ENCODE measurements around the gene ZBTB42. TPM values are rescaled to one million over a fixed set of nuclear protein-coding genes. Genes with fewer than 3 reads are reported as not detected.

Gene ZBTB42
- total RNA-seq, 1 donor from 2014 or later: 6.9 TPM

DNA sequence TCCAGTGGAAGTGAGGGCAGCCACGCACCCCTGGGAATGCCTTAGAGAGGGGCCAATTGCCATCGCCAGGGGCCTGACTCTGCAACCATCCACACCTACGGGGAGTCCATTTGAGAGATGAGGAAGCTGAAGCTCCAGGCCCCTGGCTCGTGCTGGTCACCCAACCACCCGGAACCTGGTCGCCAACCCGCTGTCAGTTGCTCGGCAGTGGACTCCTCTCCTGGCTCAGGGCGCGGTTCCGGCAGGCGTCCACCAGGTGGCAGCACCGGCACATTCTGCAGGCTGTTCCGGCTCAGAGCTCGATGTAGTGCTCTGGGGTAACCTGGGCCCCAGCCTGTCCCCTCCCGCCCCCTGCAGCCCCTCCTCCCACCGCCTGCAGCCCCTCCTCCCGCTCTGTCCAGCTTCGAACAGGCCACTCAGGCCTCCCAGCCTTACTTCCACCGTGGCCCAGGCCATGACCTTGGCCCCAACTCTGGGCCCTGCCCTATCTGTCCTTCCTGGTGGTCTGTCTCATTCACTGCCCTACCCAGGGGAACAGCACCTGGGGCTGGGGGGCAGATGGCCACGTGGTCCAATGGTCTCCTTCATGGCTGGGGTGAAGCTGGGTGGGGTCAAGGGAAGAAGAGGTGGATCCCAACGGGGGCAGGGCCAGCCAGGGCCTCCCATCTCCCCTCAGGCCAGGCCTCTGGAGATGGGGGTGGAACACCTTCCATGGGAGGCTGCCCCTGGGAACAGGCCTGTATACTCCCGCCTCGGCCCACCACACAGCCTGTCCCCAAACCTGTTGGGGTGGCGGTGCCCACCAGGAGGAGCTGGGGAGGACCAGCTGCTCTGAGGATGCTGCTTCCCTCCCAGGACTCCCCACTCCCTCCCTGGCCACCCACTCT lies 32.2 kb upstream of the ZBTB42 start:
- H4K20me1 ChIP-seq (ENCODE audit: insufficient read depth, low read length): peaks cover 26% of the 10 kb centered on the region
- no peak overlapping the region for H3K27ac Mint-ChIP-seq (ENCODE audit: unreplicated experiment)
- no peak overlapping the region for H3K4me3 Mint-ChIP-seq (ENCODE audit: unreplicated experiment)
- no peak overlapping the region for H2AFZ ChIP-seq (ENCODE audit: low read depth, low read length)
- H3K36me3 Mint-ChIP-seq (ENCODE audit: low read depth, unreplicated experiment): peaks cover 18% of the 10 kb centered on the region
- H3K27me3 ChIP-seq (ENCODE audit: insufficient read depth, low read length): no peaks in the 10 kb centered on the region
- peak; percentile 29 for DNase-seq (ENCODE audit: low read depth)
- H3K36me3 ChIP-seq (ENCODE audit: insufficient read depth, low read length): peaks cover 4% of the 10 kb centered on the region
- no peak overlapping the region for H3K27ac ChIP-seq (ENCODE audit: low read depth, low read length)
- H3K4me2 ChIP-seq (ENCODE audit: low read length): no peak overlapping the region
- H3K27me3 Mint-ChIP-seq (ENCODE audit: low read depth, unreplicated experiment): no peaks in the 10 kb centered on the region
- H3K9ac ChIP-seq (ENCODE audit: low read length): no peak overlapping the region
- no peaks in the 10 kb centered on the region for H3K9me3 Mint-ChIP-seq (ENCODE audit: unreplicated experiment)
- TF ChIP-seq, protein P1, sequence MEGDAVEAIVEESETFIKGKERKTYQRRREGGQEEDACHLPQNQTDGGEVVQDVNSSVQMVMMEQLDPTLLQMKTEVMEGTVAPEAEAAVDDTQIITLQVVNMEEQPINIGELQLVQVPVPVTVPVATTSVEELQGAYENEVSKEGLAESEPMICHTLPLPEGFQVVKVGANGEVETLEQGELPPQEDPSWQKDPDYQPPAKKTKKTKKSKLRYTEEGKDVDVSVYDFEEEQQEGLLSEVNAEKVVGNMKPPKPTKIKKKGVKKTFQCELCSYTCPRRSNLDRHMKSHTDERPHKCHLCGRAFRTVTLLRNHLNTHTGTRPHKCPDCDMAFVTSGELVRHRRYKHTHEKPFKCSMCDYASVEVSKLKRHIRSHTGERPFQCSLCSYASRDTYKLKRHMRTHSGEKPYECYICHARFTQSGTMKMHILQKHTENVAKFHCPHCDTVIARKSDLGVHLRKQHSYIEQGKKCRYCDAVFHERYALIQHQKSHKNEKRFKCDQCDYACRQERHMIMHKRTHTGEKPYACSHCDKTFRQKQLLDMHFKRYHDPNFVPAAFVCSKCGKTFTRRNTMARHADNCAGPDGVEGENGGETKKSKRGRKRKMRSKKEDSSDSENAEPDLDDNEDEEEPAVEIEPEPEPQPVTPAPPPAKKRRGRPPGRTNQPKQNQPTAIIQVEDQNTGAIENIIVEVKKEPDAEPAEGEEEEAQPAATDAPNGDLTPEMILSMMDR (IDR thresholded peaks at IDR 0.05; ENCODE audit: insufficient read depth, low read depth, low read length): peak; percentile 58
- TF ChIP-seq EZH2 (IDR thresholded peaks at IDR 0.05; ENCODE audit: insufficient read depth, low read length): no peak
- no peaks in the 10 kb centered on the region for H3K79me2 ChIP-seq (ENCODE audit: insufficient read depth, low read length)
- H3K9me3 ChIP-seq (ENCODE audit: insufficient read depth, low read depth, low read length): no peaks in the 10 kb centered on the region
- FAIRE-seq: no peak
- no peak overlapping the region for H3K4me3 ChIP-seq (ENCODE audit: insufficient read depth, low read depth, low read length)
- peaks cover 3% of the 10 kb centered on the region for H3K4me1 ChIP-seq (ENCODE audit: insufficient read depth, low read length)
- H3K4me1 Mint-ChIP-seq (ENCODE audit: low read depth, unreplicated experiment): peaks cover 3% of the 10 kb centered on the region

DNA sequence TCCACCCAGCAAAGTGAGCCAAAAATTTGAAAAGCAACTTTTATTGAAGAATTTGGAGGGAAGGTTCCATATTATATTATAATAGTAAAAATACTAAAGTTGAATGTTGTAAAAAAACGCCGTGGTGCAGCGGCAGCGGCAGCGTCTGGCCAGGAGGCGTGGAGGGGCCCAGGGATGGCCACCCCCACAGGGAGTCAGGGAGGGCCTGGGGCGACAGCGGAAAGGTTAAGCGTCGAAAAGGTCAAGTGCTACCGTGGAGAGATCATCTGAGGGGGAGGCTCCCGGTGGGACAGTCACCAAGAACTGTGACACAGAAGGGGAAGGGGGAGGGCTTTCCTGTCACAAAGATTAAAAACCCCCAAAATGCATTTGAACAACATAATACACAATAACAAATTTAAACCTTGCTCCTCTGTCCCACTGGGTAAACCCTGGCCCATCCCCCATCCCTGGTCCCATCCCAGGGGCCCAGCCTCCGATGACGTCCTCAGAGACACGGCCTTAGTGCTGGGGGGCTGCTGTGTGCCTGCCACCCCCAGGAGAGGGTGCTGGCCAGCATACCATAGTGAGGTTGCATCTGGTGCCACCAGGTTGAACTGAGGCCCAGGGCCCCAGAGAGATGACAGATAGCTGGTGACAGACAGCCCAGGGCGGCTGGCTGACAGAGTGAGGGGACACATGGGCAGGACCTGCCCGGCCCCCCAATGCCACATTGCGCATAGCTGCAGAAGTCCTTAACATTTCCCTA lies 31.4 kb upstream of the ZBTB42 start:
- Histone ChIP-seq H3K4me1 (ENCODE audit: insufficient read depth, low read length) (peaks cover 3% of the 10 kb centered on the region), H3K27ac (ENCODE audit: low read depth, low read length) (no peak overlapping the region), H3K27me3 (ENCODE audit: insufficient read depth, low read length) (no peaks in the 10 kb centered on the region), H3K79me2 (ENCODE audit: insufficient read depth, low read length) (no peaks in the 10 kb centered on the region), H3K9me3 (ENCODE audit: insufficient read depth, low read depth, low read length) (no peaks in the 10 kb centered on the region), H3K4me3 (ENCODE audit: insufficient read depth, low read depth, low read length) (no peak overlapping the region), H3K9ac (ENCODE audit: low read length) (no peak overlapping the region), H3K4me2 (ENCODE audit: low read length) (no peak overlapping the region), H3K36me3 (ENCODE audit: insufficient read depth, low read length) (peaks cover 4% of the 10 kb centered on the region), H4K20me1 (ENCODE audit: insufficient read depth, low read length) (peaks cover 26% of the 10 kb centered on the region), H2AFZ (ENCODE audit: low read depth, low read length) (no peak overlapping the region)
- FAIRE-seq (no peak), DNase-seq (ENCODE audit: low read depth) (no peak)
- H3K9me3 Mint-ChIP-seq (ENCODE audit: unreplicated experiment): no peaks in the 10 kb centered on the region
- no peak overlapping the region for H3K27ac Mint-ChIP-seq (ENCODE audit: unreplicated experiment)
- peak overlapping the region; percentile 54 for H3K4me3 Mint-ChIP-seq (ENCODE audit: unreplicated experiment)
- TF ChIP-seq EZH2 (IDR thresholded peaks at IDR 0.05; ENCODE audit: insufficient read depth, low read length): no peak
- TF ChIP-seq, protein P1 (IDR thresholded peaks at IDR 0.05; ENCODE audit: insufficient read depth, low read depth, low read length): no peak
- peaks cover 3% of the 10 kb centered on the region for H3K4me1 Mint-ChIP-seq (ENCODE audit: low read depth, unreplicated experiment)
- peaks cover 18% of the 10 kb centered on the region for H3K36me3 Mint-ChIP-seq (ENCODE audit: low read depth, unreplicated experiment)
- H3K27me3 Mint-ChIP-seq (ENCODE audit: low read depth, unreplicated experiment): no peaks in the 10 kb centered on the region

Measured in astrocyte (in vitro differentiated cells and primary cell).